CD14-positive monocyte (primary cell): ENCODE results near the gene APOL4. TPM values are rescaled to one million over a fixed set of nuclear protein-coding genes. Genes with fewer than 3 reads are reported as not detected.
A peak's percentile ranks its signal among the peaks of the same experiment; 100 is the strongest.

Experiments
- DNase-seq, 3 donors: peaks; one replicate each; pipeline ENCODE4 v3.0.0-alpha.2; 2011 to 2022
- H2AFZ ChIP-seq: 2 replicates; pipeline ENCODE4 v1.6.0; 2012; ENCODE audit warnings: mild to moderate bottlenecking, low read depth, low read length, inconsistent platforms; ENCODE audit not compliant: insufficient read depth, poor library complexity, severe bottlenecking
- H3K27ac ChIP-seq, 2 donors: 1 replicate in 1 of 2; 2 replicates in 1 of 2; pipeline ENCODE4 v1.5.1; 2012 to 2013; ENCODE audit warnings: low read length in 2 of 2, control low read depth in 1 of 2, inconsistent platforms in 1 of 2, low read depth in 1 of 2, mild to moderate bottlenecking in 1 of 2
- H3K27me3 ChIP-seq, 2 donors: one replicate each; pipeline versions ENCODE4 v1.6.0 to v1.6.1; 2011 to 2013; ENCODE audit warnings: low read length in 2 of 2; ENCODE audit not compliant: control insufficient read depth in 2 of 2, insufficient read depth in 2 of 2
- H3K36me3 ChIP-seq, 2 donors: replicated peaks in 1 of 2; 1 replicate in 1 of 2; 2 replicates in 1 of 2; pipeline versions ENCODE4 v1.5.1 to v1.6.1; 2012 to 2013; ENCODE audit warnings: low read length in 2 of 2, control low read depth in 1 of 2, inconsistent platforms in 1 of 2, mild to moderate bottlenecking in 1 of 2; ENCODE audit not compliant: insufficient read depth in 2 of 2, control insufficient read depth in 1 of 2
- H3K4me1 ChIP-seq, 2 donors: 1 replicate in 1 of 2; 2 replicates in 1 of 2; pipeline versions ENCODE4 v1.5.1 to v1.6.1; 2012 to 2013; ENCODE audit warnings: low read length in 2 of 2, control low read depth in 1 of 2, inconsistent platforms in 1 of 2, mild to moderate bottlenecking in 1 of 2, moderate library complexity in 1 of 2; ENCODE audit not compliant: insufficient read depth in 2 of 2, control insufficient read depth in 1 of 2
- H3K4me2 ChIP-seq: replicated peaks from 2 replicates; pipeline ENCODE3; 2012; ENCODE audit warnings: low read length, moderate library complexity, mild to moderate bottlenecking; ENCODE audit not compliant: poor library complexity, severe bottlenecking; ENCODE audit errors: extremely low read depth
- H3K4me3 ChIP-seq, 3 experiments: fragments of 200-600 bp in 1 of 3; sonication (generic) in 1 of 3; replicated peaks in 1 of 3; 1 replicate in 2 of 3; 2 replicates in 1 of 3; pipeline ENCODE4 v1.5.1; 2011 to 2013; ENCODE audit warnings: low read length in 3 of 3, mild to moderate bottlenecking in 3 of 3, control low read depth in 2 of 3, low read depth in 2 of 3, inconsistent platforms in 1 of 3, moderate library complexity in 1 of 3
- H3K79me2 ChIP-seq: 2 replicates; pipeline ENCODE4 v1.6.0; 2012; ENCODE audit warnings: mild to moderate bottlenecking, control low read depth, inconsistent platforms, low read length, moderate library complexity; ENCODE audit not compliant: insufficient read depth
- H3K9ac ChIP-seq: 2 replicates; pipeline ENCODE4 v1.6.0; 2017; ENCODE audit warnings: low read length, mild to moderate bottlenecking; ENCODE audit not compliant: insufficient read depth, poor library complexity, severe bottlenecking
- H3K9me3 ChIP-seq, 2 donors: replicated peaks in 1 of 2; 1 replicate in 1 of 2; 2 replicates in 1 of 2; pipeline versions ENCODE4 v1.5.1 to v1.6.1; 2012 to 2013; ENCODE audit warnings: low read length in 2 of 2, control low read depth in 1 of 2; ENCODE audit not compliant: control insufficient read depth in 1 of 2, insufficient read depth in 1 of 2
- H4K20me1 ChIP-seq: 2 replicates; pipeline ENCODE4 v1.6.0; 2012; ENCODE audit warnings: mild to moderate bottlenecking, low read length, control low read depth, moderate library complexity; ENCODE audit not compliant: insufficient read depth
- H3K27ac Mint-ChIP-seq, 7 donors: one replicate each; pipeline ENCODE4 v1.8.0; 2020; ENCODE audit warnings: mild to moderate bottlenecking in 7 of 7, mixed read lengths in 7 of 7, moderate library complexity in 6 of 7, inconsistent platforms in 2 of 7
- H3K27me3 Mint-ChIP-seq, 3 donors: one replicate each; pipeline ENCODE4 v1.8.0; 2021 to 2022; ENCODE audit warnings: low read depth in 3 of 3, mild to moderate bottlenecking in 3 of 3, mixed read lengths in 3 of 3, moderate library complexity in 3 of 3, inconsistent platforms in 1 of 3
- H3K36me3 Mint-ChIP-seq, 2 donors: one replicate each; pipeline ENCODE4 v1.8.0; 2020; ENCODE audit warnings: mixed read lengths in 2 of 2, inconsistent platforms in 1 of 2, mild to moderate bottlenecking in 1 of 2
- H3K4me1 Mint-ChIP-seq: one replicate; pipeline ENCODE4 v1.8.0; 2020; ENCODE audit warnings: mild to moderate bottlenecking, mixed read lengths
- H3K4me3 Mint-ChIP-seq, 2 donors: one replicate each; pipeline ENCODE4 v1.8.0; 2020; ENCODE audit warnings: mild to moderate bottlenecking in 2 of 2, mixed read lengths in 2 of 2, moderate library complexity in 1 of 2
- H3K9me3 Mint-ChIP-seq, 7 donors: one replicate each; pipeline ENCODE4 v1.8.0; 2020 to 2022; ENCODE audit warnings: mixed read lengths in 7 of 7, mild to moderate bottlenecking in 6 of 7, moderate library complexity in 6 of 7, inconsistent platforms in 2 of 7
- CTCF ChIP-seq: fragments of 200-600 bp; IDR thresholded peaks from one replicate; pipeline ENCODE4 v1.8.0; 2022; ENCODE audit warnings: antibody characterized with exemption, mild to moderate bottlenecking
- WGBS: methylation state at CpG from one replicate; pipeline ENCODE4 v1.1.5; 2013; ENCODE audit warnings: missing lambda C conversion rate; ENCODE audit not compliant: insufficient coverage; 5-methylcytosine and 5-hydroxymethylcytosine counted together
- intact Hi-C, 2 donors: fragments of 100-400 bp; cut with micrococcal nuclease; formaldehyde crosslinking; loops; one replicate each; pipeline versions ENCODE4 v1.15.0 to v1.15.1; 2023
- polyA plus RNA-seq, 3 donors: library from polyadenylated mRNA; depleted of rRNA in 1 of 3; unstranded in 2 of 3; stranded (reverse) in 1 of 3; fragments of 300-500 nt in 2 of 3; fragments of >200 nt in 1 of 3; fragmentation: Illumina TruSeq in 2 of 3; gene quantifications; 1 replicate in 2 of 3; 2 replicates in 1 of 3; pipeline ENCODE4 v1.2.3, GENCODE V29; 2012 to 2021

Gene APOL4
- polyA plus RNA-seq, 3 donors, result 0.51 to 1.4 (median 0.71) TPM

GRCh38 chr22:36234919-36235318 is 33.3 kb upstream of the APOL4 start:
- Histone ChIP-seq H3K79me2 (peaks cover 40% of the 10 kb centered on the region), H4K20me1 (peaks cover 55% of the 10 kb centered on the region), H3K27ac (no peak overlapping the region), H3K9ac (no peak overlapping the region), H3K36me3 (peaks cover 42 to 70% of the 10 kb centered on the region in 2 donors), H3K4me3 (no peak overlapping the region), H2AFZ (no peak overlapping the region), H3K4me1 (peaks cover 20 to 40% of the 10 kb centered on the region in 2 donors), H3K27me3 (no peaks in the 10 kb centered on the region), H3K4me2 (no peak overlapping the region), H3K9me3 (no peaks in the 10 kb centered on the region)
- H3K27ac Mint-ChIP-seq, result peak overlapping the region in 1 of 7 donors; percentile 6
- no peak for TF ChIP-seq CTCF
- intact Hi-C loops, result loop anchor here in 1 of 2 donors (5.0 kb wide), 1 partner anchor 38 kb away; no protein-coding TSS in a partner anchor
- peaks cover 55% of the 10 kb centered on the region for H3K4me1 Mint-ChIP-seq
- H3K27me3 Mint-ChIP-seq, result no peaks in the 10 kb centered on the region
- H3K4me3 Mint-ChIP-seq, result no peak overlapping the region
- peaks cover 69 to 72% of the 10 kb centered on the region in 2 donors for H3K36me3 Mint-ChIP-seq
- peaks cover 0 to 4% (median 0%) of the 10 kb centered on the region in 7 donors for H3K9me3 Mint-ChIP-seq
- DNase-seq, result no peak
- 100% methylated on average over 1 of the region's 2 CpGs for WGBS

GRCh38 chr22:36234213-36234612 is 32.6 kb upstream of the APOL4 start:
- Histone ChIP-seq H3K4me2 (no peak overlapping the region), H3K27ac (no peak overlapping the region), H4K20me1 (peaks cover 55% of the 10 kb centered on the region), H3K79me2 (peaks cover 38% of the 10 kb centered on the region), H3K27me3 (no peaks in the 10 kb centered on the region), H3K9ac (no peak overlapping the region), H3K36me3 (peaks cover 49 to 77% of the 10 kb centered on the region in 2 donors), H2AFZ (no peak overlapping the region), H3K4me1 (peaks cover 17 to 34% of the 10 kb centered on the region in 2 donors), H3K9me3 (no peaks in the 10 kb centered on the region), H3K4me3 (no peak overlapping the region)
- no peaks in the 10 kb centered on the region for H3K27me3 Mint-ChIP-seq
- peak overlapping the region in 1 of 7 donors; percentile 46 for H3K27ac Mint-ChIP-seq
- peaks cover 50% of the 10 kb centered on the region for H3K4me1 Mint-ChIP-seq
- intact Hi-C loops, result loop anchor here in 1 of 2 donors (5.0 kb wide), 1 partner anchor 37 kb away; no protein-coding TSS in a partner anchor
- no peak overlapping the region for H3K4me3 Mint-ChIP-seq
- TF ChIP-seq CTCF, result no peak
- DNase-seq, result no peak
- WGBS, result no CpG with 5 or more reads among the region's 2 CpGs
- H3K9me3 Mint-ChIP-seq, result peaks cover 0 to 4% (median 0%) of the 10 kb centered on the region in 7 donors
- peaks cover 76 to 79% of the 10 kb centered on the region in 2 donors for H3K36me3 Mint-ChIP-seq
